HFFc6 (cell line): ENCODE results near the gene HOXD8. TPM values are rescaled to one million over a fixed set of nuclear protein-coding genes. Genes with fewer than 3 reads are reported as not detected.

Source experiments
- DNase-seq: peaks from one replicate; pipeline ENCODE4 v3.0.0-alpha.2; 2018
- H3K27ac Mint-ChIP-seq: 2 replicates; pipeline ENCODE4 v1.8.0; 2020; ENCODE audit warnings: mild to moderate bottlenecking, mixed read lengths
- H3K27me3 Mint-ChIP-seq: 2 replicates; pipeline ENCODE4 v1.8.0; 2021; ENCODE audit warnings: mild to moderate bottlenecking, moderate library complexity, mixed read lengths; ENCODE audit not compliant: insufficient read depth
- H3K36me3 Mint-ChIP-seq: 2 replicates; pipeline ENCODE4 v1.8.0; 2021; ENCODE audit warnings: low read depth, mixed read lengths
- H3K4me1 Mint-ChIP-seq: 2 replicates; pipeline ENCODE4 v1.8.0; 2020; ENCODE audit warnings: low read depth, mixed read lengths
- H3K4me3 Mint-ChIP-seq: 2 replicates; pipeline ENCODE4 v1.8.0; 2020; ENCODE audit warnings: mild to moderate bottlenecking, moderate library complexity, mixed read lengths
- H3K9me3 Mint-ChIP-seq: 2 replicates; pipeline ENCODE4 v1.8.0; 2020; ENCODE audit warnings: mild to moderate bottlenecking, mixed read lengths
- CTCF ChIP-seq: fragments of 200-600 bp; sonication (generic); IDR thresholded peaks from 2 replicates; pipeline ENCODE4 v1.5.0; 2021; ENCODE audit warnings: antibody characterized with exemption, mild to moderate bottlenecking
- long read RNA-seq: library from polyadenylated mRNA; unstranded; transcript quantifications from one replicate; pipeline ENCODE4 v2.0.0, GENCODE V29; 2019
- total RNA-seq, 6 experiments: library from RNA; stranded (reverse); fragmentation: NEBNext Ultra II Directional; extraction: Animal tissue kit (Norgen Biotek cat#: 25700); gene quantifications; 2 replicates in 1 of 6; 3 replicates in 5 of 6; pipeline ENCODE4 v1.2.3, GENCODE V29; 2021

HOXD8 gene
- total RNA-seq, result 1 to 10 TPM; 2.3 to 5.1 (median 4.6) TPM
- long read RNA-seq, partial matches to known transcripts, result 0 of 2 reads
- long read RNA-seq, other reads (novel, unspliced or antisense), result 1 of 2 reads

- H3K4me1 Mint-ChIP-seq, result peaks cover 52% of the 10 kb centered on the region
- H3K27me3 Mint-ChIP-seq, result peaks cover 35% of the 10 kb centered on the region
- peak; percentile 56 for DNase-seq
- H3K9me3 Mint-ChIP-seq, result no peaks in the 10 kb centered on the region
- H3K4me3 Mint-ChIP-seq, result peak within 1 kb of the TSS; percentile 90
- peaks cover 16% of the 10 kb centered on the region; the same call in 1 of the 2 replicates for H3K36me3 Mint-ChIP-seq
- peak within 1 kb of the TSS; percentile 61; the same call in 1 of the 2 replicates for H3K27ac Mint-ChIP-seq
- no peak for TF ChIP-seq CTCF
Measured at GRCh38 chr2:176128982-176129796, at the start of gene HOXD8. Gene HOXD8 (plus strand): TSS chr2:176129705. CDS start chr2:176130367, 662 bp downstream.

- Mint-ChIP-seq H3K9me3 (peaks cover 30% of the 10 kb centered on the region), H3K4me3 (peak overlapping the region; percentile 84), H3K27me3 (peaks cover 64% of the 10 kb centered on the region), H3K27ac (no peak overlapping the region), H3K4me1 (peaks cover 16% of the 10 kb centered on the region), H3K36me3 (peaks cover 12% of the 10 kb centered on the region)
- peak; percentile 52 for DNase-seq
- TF ChIP-seq CTCF, result peak; percentile 97
Measured at GRCh38 chr2:176079831-176080539, 49.5 kb upstream of the HOXD8 start.

- H3K27ac Mint-ChIP-seq, result no peak overlapping the region
Measured at GRCh38 chr2:176080540-176081375, 48.7 kb upstream of the HOXD8 start.

GRCh38 chr2:176081376-176081836, 48.1 kb upstream of the HOXD8 start:
- H3K27ac Mint-ChIP-seq, result no peak overlapping the region
- H3K9me3 Mint-ChIP-seq, result peaks cover 30% of the 10 kb centered on the region
- no peak for DNase-seq
- peaks cover 17% of the 10 kb centered on the region for H3K4me1 Mint-ChIP-seq
- TF ChIP-seq CTCF, result no peak
- peaks cover 12% of the 10 kb centered on the region for H3K36me3 Mint-ChIP-seq
- H3K27me3 Mint-ChIP-seq, result peaks cover 59% of the 10 kb centered on the region
- no peak overlapping the region; the same call in 1 of the 2 replicates for H3K4me3 Mint-ChIP-seq

More at GRCh38 chr2:176080540-176081375, 48.7 kb upstream of the HOXD8 start:
- Mint-ChIP-seq H3K27me3 (peaks cover 64% of the 10 kb centered on the region), H3K4me1 (peaks cover 17% of the 10 kb centered on the region), H3K36me3 (peaks cover 12% of the 10 kb centered on the region), H3K4me3 (no peak overlapping the region; the same call in 1 of the 2 replicates), H3K9me3 (peaks cover 30% of the 10 kb centered on the region)
- no peak for DNase-seq
- no peak for TF ChIP-seq CTCF
